ENCODE results near the gene SLC43A2. TPM values are rescaled to one million over a fixed set of nuclear protein-coding genes. Genes with fewer than 3 reads are reported as not detected.

SLC43A2 gene
- total RNA-seq, 2 experiments from 2014 or later, result 0.76 to 1.1 TPM

GRCh38 chr17:1649844-1650501 is 21.3 kb upstream of the SLC43A2 start, which contains the start of gene RILP:
Gene RILP (minus strand): TSS chr17:1649866. CDS start chr17:1649804, 62 bp downstream.
- ATAC-seq (peak; percentile 5), DNase-seq (no peak)
- intact Hi-C loops (cut with DNase I, micrococcal nuclease), result loop anchor here (1.0 to 5.0 kb wide), 18 partner anchors 22 to 862 kb away; partner anchors contain the start of genes PRPF8 (in 2 of the 2), CRK (in 1 of the 2), DPH1 (in 1 of the 2) and INPP5K (in 1 of the 2)
- Mint-ChIP-seq H3K4me3 (peak within 1 kb of the TSS; percentile 43), H3K9me3 (ENCODE audit: low read depth) (no peaks in the 10 kb centered on the region), H3K27me3 (no peaks in the 10 kb centered on the region), H3K4me1 (peaks cover 17% of the 10 kb centered on the region), H3K36me3 (ENCODE audit: low read depth) (peaks cover 34% of the 10 kb centered on the region), H3K27ac (peak within 1 kb of the TSS; percentile 43)
- POLR2A ChIA-PET, result interaction anchor here (0.9 to 1.4 kb wide), 5 partner anchors 12 to 67 kb away, joined by 3 to 6 read pairs (median 4); no protein-coding TSS in a partner anchor
- CTCF ChIA-PET, result interaction anchor here (0.6 to 2.6 kb wide), 21 partner anchors 9 to 376 kb away, joined by 3 to 14 read pairs (median 4); partner anchors contain the start of gene RTN4RL1

GRCh38 chr17:1648963-1649843 is 20.6 kb upstream of the SLC43A2 start:
- Mint-ChIP-seq H3K27me3 (no peaks in the 10 kb centered on the region), H3K4me1 (peaks cover 25% of the 10 kb centered on the region), H3K4me3 (peak overlapping the region; percentile 43), H3K36me3 (ENCODE audit: low read depth) (peaks cover 27% of the 10 kb centered on the region), H3K9me3 (ENCODE audit: low read depth) (no peaks in the 10 kb centered on the region), H3K27ac (no peak overlapping the region)
- POLR2A ChIA-PET, result interaction anchor here (1.0 to 1.4 kb wide), 5 partner anchors 13 to 75 kb away, joined by 4 to 6 read pairs (median 4); no protein-coding TSS in a partner anchor
- intact Hi-C loops (cut with DNase I, micrococcal nuclease), result loop anchor here (1.0 to 5.0 kb wide), 18 partner anchors 21 to 863 kb away; partner anchors contain the start of genes PRPF8 (in 2 of the 2), CRK (in 1 of the 2), DPH1 (in 1 of the 2) and INPP5K (in 1 of the 2)
- DNase-seq, result peak; percentile 97
- ATAC-seq, result peak; percentile 74
- CTCF ChIA-PET, result interaction anchor here (0.5 to 2.6 kb wide), 30 partner anchors 9 to 658 kb away, joined by 3 to 14 read pairs (median 4); partner anchors contain the start of genes PITPNA, PRPF8, RPA1 and RTN4RL1

GRCh38 chr17:1648173-1648962 is 19.7 kb upstream of the SLC43A2 start:
- H3K36me3 Mint-ChIP-seq (ENCODE audit: low read depth), result peaks cover 19% of the 10 kb centered on the region
- no peaks in the 10 kb centered on the region for H3K27me3 Mint-ChIP-seq
- intact Hi-C loops (cut with DNase I, micrococcal nuclease), result loop anchor here (2.0 to 5.0 kb wide), 6 partner anchors 36 to 864 kb away; partner anchors contain the start of genes CRK (in 1 of the 2), METTL16 (in 1 of the 2), OVCA2 (in 1 of the 2) and PRPF8 (in 1 of the 2)
- ChIA-PET CTCF (interaction anchor here (0.7 to 2.6 kb wide), 23 partner anchors 8 to 659 kb away, joined by 3 to 14 read pairs (median 4); partner anchors contain the start of genes PITPNA, PRPF8, RPA1 and RTN4RL1), POLR2A (interaction anchor here (1.3 to 1.4 kb wide), 2 partner anchors 69 to 74 kb away, joined by 5 to 6 read pairs; no protein-coding TSS in a partner anchor)
- DNase-seq, result no peak
- H3K9me3 Mint-ChIP-seq (ENCODE audit: low read depth), result no peaks in the 10 kb centered on the region
- ATAC-seq, result peak; percentile 1
- no peak overlapping the region for H3K27ac Mint-ChIP-seq
- peak overlapping the region; percentile 47 for H3K4me3 Mint-ChIP-seq
- H3K4me1 Mint-ChIP-seq, result peaks cover 28% of the 10 kb centered on the region

DNA sequence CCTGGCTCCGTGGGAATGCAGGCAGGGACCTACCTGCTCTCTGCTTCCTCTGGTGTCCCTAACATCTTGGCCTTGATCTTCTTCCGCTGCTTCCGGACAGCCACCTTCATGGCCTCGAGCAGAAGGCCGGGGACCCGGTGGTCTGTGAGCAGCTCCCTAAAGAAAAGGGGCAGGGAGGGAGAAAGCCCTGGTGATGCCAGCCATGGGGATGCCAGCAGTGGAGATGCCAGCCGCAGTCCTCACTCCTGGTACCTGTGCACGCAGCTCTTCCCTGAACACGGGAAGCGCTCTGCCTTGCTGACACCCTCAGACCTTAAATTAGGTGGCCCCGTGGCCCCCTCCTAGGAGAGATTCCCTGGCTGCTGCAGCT is 19.2 kb upstream of the SLC43A2 start:
- intact Hi-C loops (cut with DNase I, micrococcal nuclease), result loop anchor here (2.0 to 5.0 kb wide), 6 partner anchors 37 to 865 kb away; partner anchors contain the start of genes CRK (in 1 of the 2), METTL16 (in 1 of the 2), OVCA2 (in 1 of the 2) and PRPF8 (in 1 of the 2)
- no peak overlapping the region for H3K4me3 Mint-ChIP-seq
- no peaks in the 10 kb centered on the region for H3K9me3 Mint-ChIP-seq (ENCODE audit: low read depth)
- ChIA-PET CTCF (interaction anchor here (1.0 to 2.6 kb wide), 6 partner anchors 11 to 81 kb away, joined by 3 to 14 read pairs (median 6); partner anchors contain the start of gene PRPF8), POLR2A (interaction anchor here (1.3 kb wide), 1 partner anchor 73 kb away, joined by 5 read pairs; no protein-coding TSS in a partner anchor)
- H3K4me1 Mint-ChIP-seq, result peaks cover 28% of the 10 kb centered on the region
- peaks cover 13% of the 10 kb centered on the region for H3K36me3 Mint-ChIP-seq (ENCODE audit: low read depth)
- H3K27me3 Mint-ChIP-seq, result no peaks in the 10 kb centered on the region
- ATAC-seq (no peak), DNase-seq (no peak)
- H3K27ac Mint-ChIP-seq, result no peak overlapping the region

- intact Hi-C loops (cut with DNase I, micrococcal nuclease), result loop anchor here in 1 of 2 experiments (5.0 kb wide), 1 partner anchor 866 kb away; the partner anchor contains the start of gene METTL16
- no peaks in the 10 kb centered on the region for H3K9me3 Mint-ChIP-seq (ENCODE audit: low read depth)
- CTCF ChIA-PET, result interaction anchor here (0.6 to 0.9 kb wide), 2 partner anchors 93 to 285 kb away, joined by 3 read pairs; no protein-coding TSS in a partner anchor
- DNase-seq, result no peak
- no peak overlapping the region for H3K27ac Mint-ChIP-seq
- peaks cover 28% of the 10 kb centered on the region for H3K4me1 Mint-ChIP-seq
- H3K27me3 Mint-ChIP-seq, result no peaks in the 10 kb centered on the region
- ATAC-seq, result no peak
- no peak overlapping the region for H3K4me3 Mint-ChIP-seq
- POLR2A ChIA-PET, result no interaction called here
- peaks cover 8% of the 10 kb centered on the region for H3K36me3 Mint-ChIP-seq (ENCODE audit: low read depth)
Measured at GRCh38 chr17:1646199-1646875, 17.7 kb upstream of the SLC43A2 start.

GRCh38 chr17:1645207-1646171 is 16.9 kb upstream of the SLC43A2 start, which contains the start of gene SCARF1:
Gene SCARF1 (minus strand): TSS chr17:1645732. CDS start chr17:1645697, 35 bp downstream.
- peaks cover 24% of the 10 kb centered on the region for H3K4me1 Mint-ChIP-seq
- H3K4me3 Mint-ChIP-seq, result peak within 1 kb of the TSS; percentile 70
- no peak within 1 kb of the TSS for H3K27ac Mint-ChIP-seq
- POLR2A ChIA-PET, result no interaction called here
- CTCF ChIA-PET, result interaction anchor here (0.5 to 1.1 kb wide), 3 partner anchors 23 to 284 kb away, joined by 3 to 4 read pairs (median 3); no protein-coding TSS in a partner anchor
- H3K27me3 Mint-ChIP-seq, result no peaks in the 10 kb centered on the region
- intact Hi-C loops (cut with DNase I, micrococcal nuclease), result loop anchor here in 1 of 2 experiments (5.0 kb wide), 1 partner anchor 867 kb away; the partner anchor contains the start of gene METTL16
- DNase-seq (no peak), ATAC-seq (no peak)
- H3K36me3 Mint-ChIP-seq (ENCODE audit: low read depth), result no peaks in the 10 kb centered on the region
- no peaks in the 10 kb centered on the region for H3K9me3 Mint-ChIP-seq (ENCODE audit: low read depth)

DNA sequence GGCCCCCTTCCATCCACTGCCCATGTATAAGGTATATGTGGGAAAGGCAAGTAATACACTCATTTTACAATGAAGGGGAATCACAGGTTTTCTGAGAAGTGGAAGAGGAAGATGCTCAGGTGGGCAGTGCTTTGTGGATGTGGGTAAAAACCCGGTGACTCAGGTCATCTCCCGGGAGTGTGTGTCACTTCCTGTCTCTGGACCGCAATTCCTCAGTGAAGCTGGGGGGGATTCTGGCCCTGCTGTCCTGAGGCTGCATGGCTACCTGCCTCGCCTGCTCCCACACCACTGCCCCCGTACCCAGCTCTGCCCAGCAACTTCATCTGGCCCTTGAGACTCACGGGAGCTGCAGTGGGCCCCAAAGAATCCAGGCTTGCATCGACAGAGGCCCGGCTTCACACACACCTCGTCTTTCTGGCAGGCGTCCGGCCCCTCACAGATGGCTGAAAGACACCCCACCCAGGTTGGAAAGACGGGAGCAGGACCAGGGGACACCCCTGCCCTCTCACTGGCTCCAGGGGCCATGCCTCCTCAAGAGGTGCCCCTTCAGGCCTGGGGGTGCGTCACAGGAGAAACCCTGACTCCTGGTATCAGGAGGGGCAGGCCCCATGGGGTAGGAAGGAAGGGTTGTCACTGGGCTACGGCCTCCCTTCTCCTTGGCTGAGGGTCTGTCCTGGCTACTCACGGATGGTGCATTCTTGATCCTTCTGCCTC is 16.0 kb upstream of the SLC43A2 start:
- peaks cover 19% of the 10 kb centered on the region for H3K4me1 Mint-ChIP-seq
- no peaks in the 10 kb centered on the region for H3K27me3 Mint-ChIP-seq
- H3K9me3 Mint-ChIP-seq (ENCODE audit: low read depth), result no peaks in the 10 kb centered on the region
- ATAC-seq (peak; percentile 25), DNase-seq (peak; percentile 68)
- peak overlapping the region; percentile 70 for H3K4me3 Mint-ChIP-seq
- POLR2A ChIA-PET, result no interaction called here
- CTCF ChIA-PET, result interaction anchor here (0.5 to 1.1 kb wide), 2 partner anchors 24 to 62 kb away, joined by 3 to 4 read pairs; no protein-coding TSS in a partner anchor
- H3K36me3 Mint-ChIP-seq (ENCODE audit: low read depth), result no peaks in the 10 kb centered on the region
- intact Hi-C loops (cut with DNase I, micrococcal nuclease), result loop anchor here in 1 of 2 experiments (1.0 to 5.0 kb wide), 2 partner anchors 16 to 868 kb away; partner anchors contain the start of genes METTL16 and SLC43A2
- H3K27ac Mint-ChIP-seq, result peak overlapping the region; percentile 87

DNA sequence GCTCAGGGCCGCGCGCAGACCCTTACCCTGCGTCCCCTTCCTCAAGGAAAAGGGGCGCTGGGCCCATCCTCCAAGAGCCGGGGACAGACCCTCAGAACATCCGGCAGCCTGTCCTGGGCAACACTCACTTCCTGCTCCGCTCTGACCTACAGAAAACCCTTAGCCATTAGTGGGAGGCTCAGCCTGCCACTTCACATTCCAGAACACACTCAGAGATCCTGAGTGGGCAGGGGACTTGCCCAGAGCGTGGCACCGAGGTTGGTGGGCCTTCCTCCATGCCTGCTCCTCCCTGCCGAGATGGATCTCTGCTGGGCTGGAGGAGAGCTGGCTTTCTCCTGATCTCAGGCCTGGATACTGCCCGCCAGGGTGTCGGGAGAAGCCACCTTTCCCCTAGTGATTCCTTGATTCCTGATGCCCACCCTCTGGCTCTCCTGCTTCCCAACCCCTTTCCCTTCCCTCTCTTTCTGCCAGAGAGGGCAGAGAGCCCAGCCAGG is 15.4 kb upstream of the SLC43A2 start:
- H3K9me3 Mint-ChIP-seq (ENCODE audit: low read depth), result no peaks in the 10 kb centered on the region
- ChIA-PET POLR2A (no interaction called here), CTCF (interaction anchor here (0.8 to 1.1 kb wide), 2 partner anchors 25 to 363 kb away, joined by 3 to 4 read pairs; no protein-coding TSS in a partner anchor)
- no peaks in the 10 kb centered on the region for H3K27me3 Mint-ChIP-seq
- ATAC-seq, result no peak
- no peaks in the 10 kb centered on the region for H3K36me3 Mint-ChIP-seq (ENCODE audit: low read depth)
- H3K4me1 Mint-ChIP-seq, result peaks cover 19% of the 10 kb centered on the region
- no peak for DNase-seq
- intact Hi-C loops (cut with DNase I, micrococcal nuclease), result loop anchor here in 1 of 2 experiments (1.0 kb wide), 3 partner anchors 16 to 188 kb away; partner anchors contain the start of genes CRK, PITPNA and SLC43A2
- H3K4me3 Mint-ChIP-seq, result peak overlapping the region; percentile 70
- peak overlapping the region; percentile 87 for H3K27ac Mint-ChIP-seq

Measured in activated CD4-positive, alpha-beta T cell treated with anti-CD3 and anti-CD28 coated beads for 36 hours (primary cell).